Measurements from ENCODE around the gene SUSD1.

DNA sequence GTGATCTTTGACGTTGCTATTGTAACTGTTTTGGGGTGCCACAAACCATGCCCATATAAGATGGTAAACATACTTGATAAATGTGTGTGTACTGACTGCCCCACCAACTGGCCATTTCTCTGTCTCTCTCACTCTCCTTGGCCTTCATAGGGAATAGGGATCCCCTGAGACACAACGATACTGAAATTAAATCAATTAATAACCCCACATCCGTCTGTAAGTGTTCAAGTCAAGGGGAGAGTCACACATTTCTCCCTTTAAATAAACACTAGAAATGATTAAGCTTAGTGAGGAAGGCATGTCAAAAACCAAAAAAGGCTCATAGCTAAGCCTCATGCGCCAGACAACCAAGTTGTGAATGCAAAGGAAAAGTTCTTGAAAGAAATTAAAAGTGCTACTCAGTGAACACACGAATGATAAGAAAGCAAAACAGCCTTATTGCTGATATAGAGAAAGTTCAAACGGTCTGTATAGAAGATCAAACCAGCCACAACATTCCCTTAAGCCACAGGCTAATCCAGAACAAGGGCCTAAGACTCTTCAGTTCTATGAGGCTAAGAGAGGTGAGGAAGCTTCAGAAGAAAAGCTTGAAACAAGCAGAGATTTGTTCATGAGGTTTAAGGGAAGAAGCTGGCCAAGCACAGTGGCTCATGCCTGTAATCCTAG is 167.4 kb downstream of the SUSD1 start:
- TF ChIP-seq, protein P1, sequence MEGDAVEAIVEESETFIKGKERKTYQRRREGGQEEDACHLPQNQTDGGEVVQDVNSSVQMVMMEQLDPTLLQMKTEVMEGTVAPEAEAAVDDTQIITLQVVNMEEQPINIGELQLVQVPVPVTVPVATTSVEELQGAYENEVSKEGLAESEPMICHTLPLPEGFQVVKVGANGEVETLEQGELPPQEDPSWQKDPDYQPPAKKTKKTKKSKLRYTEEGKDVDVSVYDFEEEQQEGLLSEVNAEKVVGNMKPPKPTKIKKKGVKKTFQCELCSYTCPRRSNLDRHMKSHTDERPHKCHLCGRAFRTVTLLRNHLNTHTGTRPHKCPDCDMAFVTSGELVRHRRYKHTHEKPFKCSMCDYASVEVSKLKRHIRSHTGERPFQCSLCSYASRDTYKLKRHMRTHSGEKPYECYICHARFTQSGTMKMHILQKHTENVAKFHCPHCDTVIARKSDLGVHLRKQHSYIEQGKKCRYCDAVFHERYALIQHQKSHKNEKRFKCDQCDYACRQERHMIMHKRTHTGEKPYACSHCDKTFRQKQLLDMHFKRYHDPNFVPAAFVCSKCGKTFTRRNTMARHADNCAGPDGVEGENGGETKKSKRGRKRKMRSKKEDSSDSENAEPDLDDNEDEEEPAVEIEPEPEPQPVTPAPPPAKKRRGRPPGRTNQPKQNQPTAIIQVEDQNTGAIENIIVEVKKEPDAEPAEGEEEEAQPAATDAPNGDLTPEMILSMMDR (IDR thresholded peaks at IDR 0.05; ENCODE audit: extremely low read depth in 1 of 2, insufficient read depth in 1 of 2, low read depth in 1 of 2, low read length in 2 of 2) = no peak
- TF ChIP-seq EZH2 (IDR thresholded peaks at IDR 0.05; ENCODE audit: borderline replicate concordance, low read depth, low read length, severe bottlenecking) = no peak
- TF ChIP-seq POLR2AphosphoS5 (IDR thresholded peaks at IDR 0.05; ENCODE audit: insufficient read depth, low read depth, low read length) = no peak
- TF ChIP-seq FOS (IDR thresholded peaks at IDR 0.05; ENCODE audit: borderline replicate concordance, insufficient read depth, low read length) = no peak
- no peak for TF ChIP-seq POLR2A (IDR thresholded peaks at IDR 0.05; ENCODE audit: low read depth, low read length)
- TF ChIP-seq MYC (IDR thresholded peaks at IDR 0.05; ENCODE audit: low read depth, low read length) = no peak
- TF ChIP-seq, protein P2, sequence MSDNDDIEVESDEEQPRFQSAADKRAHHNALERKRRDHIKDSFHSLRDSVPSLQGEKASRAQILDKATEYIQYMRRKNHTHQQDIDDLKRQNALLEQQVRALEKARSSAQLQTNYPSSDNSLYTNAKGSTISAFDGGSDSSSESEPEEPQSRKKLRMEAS (IDR thresholded peaks at IDR 0.05; ENCODE audit: insufficient read depth, insufficient read length) = no peak
- TF ChIP-seq JUN (IDR thresholded peaks at IDR 0.05; ENCODE audit: borderline replicate concordance, insufficient read depth, insufficient read length, low read depth) = no peak
- TF ChIP-seq GATA2 (IDR thresholded peaks at IDR 0.05; ENCODE audit: insufficient read depth, insufficient read length, low read depth, low read length) = no peak

Data from endothelial cell of umbilical vein (primary cell).